GM23338 (cell line): ENCODE data around the gene BTBD16. TPM values are rescaled to one million over a fixed set of nuclear protein-coding genes. Genes with fewer than 3 reads are reported as not detected.

ENCODE experiments used
- ATAC-seq: fragments of 200-7000 bp; cut with Tn5 transposase; 3 replicates; pipeline ENCODE4 v1.9.1; 2020
- DNase-seq: peaks from one replicate; pipeline ENCODE4 v3.0.0-alpha.2; 2015; ENCODE audit warnings: low spot score
- H2AFZ ChIP-seq: fragments of 200-600 bp; sonication (generic); 2 replicates; pipeline ENCODE4 v1.8.0; 2016; ENCODE audit warnings: antibody characterized with exemption, mild to moderate bottlenecking, moderate library complexity
- H3F3A ChIP-seq: fragments of 200-600 bp; sonication (generic); replicated peaks from 2 replicates; pipeline ENCODE4 v1.8.0; 2017; ENCODE audit warnings: antibody characterized with exemption, mixed run types, low read depth
- H3K27ac ChIP-seq: fragments of 200-600 bp; sonication (generic); 2 replicates; pipeline ENCODE4 v1.6.1; 2016; ENCODE audit warnings: low read depth
- H3K27me3 ChIP-seq: fragments of 200-600 bp; sonication (generic); 2 replicates; pipeline ENCODE4 v1.8.0; 2016; ENCODE audit warnings: mild to moderate bottlenecking, mixed run types, moderate library complexity; ENCODE audit not compliant: insufficient read depth
- H3K36me3 ChIP-seq: fragments of 200-600 bp; sonication (generic); 2 replicates; pipeline ENCODE4 v1.8.0; 2016; ENCODE audit warnings: mild to moderate bottlenecking; ENCODE audit not compliant: insufficient read depth
- H3K4me1 ChIP-seq: fragments of 200-600 bp; sonication (generic); 2 replicates; pipeline ENCODE4 v1.8.0; 2016; ENCODE audit warnings: mild to moderate bottlenecking, moderate library complexity; ENCODE audit not compliant: insufficient read depth
- H3K4me2 ChIP-seq: fragments of 200-600 bp; sonication (generic); 2 replicates; pipeline ENCODE4 v1.7.1; 2017; ENCODE audit warnings: mixed run types
- H3K4me3 ChIP-seq: fragments of 200-600 bp; sonication (generic); 2 replicates; pipeline ENCODE4 v1.6.1; 2016; ENCODE audit warnings: mixed run types
- H3K79me2 ChIP-seq: fragments of 200-600 bp; sonication (generic); replicated peaks from 2 replicates; pipeline ENCODE4 v1.8.0; 2017; ENCODE audit warnings: mild to moderate bottlenecking; ENCODE audit not compliant: insufficient read depth
- H3K9me2 ChIP-seq: fragments of 200-600 bp; sonication (generic); 2 replicates; pipeline ENCODE4 v1.8.0; 2017; ENCODE audit not compliant: insufficient read depth
- H4K20me1 ChIP-seq: fragments of 200-600 bp; sonication (generic); replicated peaks from 2 replicates; pipeline ENCODE4 v1.8.0; 2017; ENCODE audit warnings: mild to moderate bottlenecking; ENCODE audit not compliant: insufficient read depth
- H3K27ac Mint-ChIP-seq: 2 replicates; pipeline ENCODE4 v1.8.0; 2020; ENCODE audit warnings: inconsistent platforms, mild to moderate bottlenecking, moderate library complexity, mixed read lengths
- H3K27me3 Mint-ChIP-seq: 3 replicates; pipeline ENCODE4 v1.8.0; 2022; ENCODE audit warnings: low read depth, mild to moderate bottlenecking, moderate library complexity, mixed read lengths, inconsistent platforms; ENCODE audit not compliant: insufficient read depth, poor library complexity
- H3K36me3 Mint-ChIP-seq: 3 replicates; pipeline ENCODE4 v1.8.0; 2021; ENCODE audit warnings: low read depth, mild to moderate bottlenecking, inconsistent platforms, moderate library complexity, mixed read lengths
- H3K4me1 Mint-ChIP-seq: 3 replicates; pipeline ENCODE4 v1.8.0; 2020; ENCODE audit warnings: mild to moderate bottlenecking, inconsistent platforms, mixed read lengths
- H3K4me3 Mint-ChIP-seq: 3 replicates; pipeline ENCODE4 v1.8.0; 2021; ENCODE audit warnings: moderate library complexity, mild to moderate bottlenecking, inconsistent platforms, mixed read lengths
- H3K9me3 Mint-ChIP-seq: 3 replicates; pipeline ENCODE4 v1.8.0; 2020; ENCODE audit warnings: moderate library complexity, mild to moderate bottlenecking, inconsistent platforms, mixed read lengths
- CREB1 ChIP-seq: fragments of 250-450 bp; sonication (Bioruptor Pico); IDR thresholded peaks from 2 replicates; pipeline ENCODE4 v1.5.0; 2020; ENCODE audit warnings: low read depth, mild to moderate bottlenecking, moderate library complexity
- EZH2 ChIP-seq: fragments of 200-600 bp; sonication (generic); IDR thresholded peaks from one replicate; pipeline ENCODE4 v1.8.0; 2017; ENCODE audit warnings: antibody characterized with exemption, mild to moderate bottlenecking, low read depth; ENCODE audit not compliant: unreplicated experiment
- EZH2phosphoT487 ChIP-seq: fragments of 200-600 bp; sonication (generic); IDR thresholded peaks from one replicate; pipeline ENCODE4 v1.8.1; 2018; ENCODE audit warnings: antibody characterized with exemption; ENCODE audit not compliant: unreplicated experiment
- JUNB ChIP-seq: IDR thresholded peaks from one replicate; pipeline ENCODE4 v1.6.1; 2016; ENCODE audit warnings: antibody characterized with exemption; ENCODE audit not compliant: unreplicated experiment
- NANOG ChIP-seq: IDR thresholded peaks from 2 replicates; pipeline ENCODE4 v1.6.1; 2016; ENCODE audit warnings: antibody characterized with exemption, borderline replicate concordance
- POLR2AphosphoS5 ChIP-seq: IDR thresholded peaks from 2 replicates; pipeline ENCODE4 v1.6.1; 2016; ENCODE audit warnings: antibody characterized with exemption, low read depth
- STAT1 ChIP-seq: IDR thresholded peaks from one replicate; pipeline ENCODE4 v1.6.1; 2016; ENCODE audit warnings: antibody characterized with exemption; ENCODE audit not compliant: unreplicated experiment
- ZNF114 ChIP-seq: fragments of 250-450 bp; sonication (Bioruptor Pico); IDR thresholded peaks from 2 replicates; pipeline ENCODE4 v1.5.0; 2020; ENCODE audit warnings: mild to moderate bottlenecking, moderate library complexity
- ZNF331 ChIP-seq: fragments of 250-450 bp; sonication (Bioruptor Pico); IDR thresholded peaks from 2 replicates; pipeline ENCODE4 v1.5.0; 2020; ENCODE audit warnings: low read depth, mild to moderate bottlenecking, moderate library complexity
- polyA plus RNA-seq: library from polyadenylated mRNA; unstranded; fragments of >200 nt; fragmentation: Nextera tagmentation; extraction: Ambion mirVana; gene quantifications from 2 replicates; pipeline ENCODE4 v1.2.1, GENCODE V29; 2016
- total RNA-seq: library from RNA; depleted of rRNA; stranded (reverse); fragments of >200 nt; shearing (Covaris generic); gene quantifications from 2 replicates; pipeline ENCODE4 v1.2.3, GENCODE V29; 2014
- TF ChIP-seq, protein P1 (sequence below): IDR thresholded peaks from 2 replicates; pipeline ENCODE4 v1.6.1; 2016; ENCODE audit warnings: antibody characterized with exemption
- TF ChIP-seq, protein P2 (sequence below): fragments of 250-450 bp; sonication (Bioruptor Pico); IDR thresholded peaks from 2 replicates; pipeline ENCODE4 v1.5.0; 2020; ENCODE audit warnings: mild to moderate bottlenecking, moderate library complexity
- TF ChIP-seq, protein P3 (sequence below), 2 experiments: fragments of 200-600 bp in 1 of 2; sonication (generic) in 1 of 2; conservative IDR thresholded peaks; 2 replicates each; pipeline versions ENCODE4 v1.5.1 to v1.6.1; 2016 to 2017; ENCODE audit warnings: antibody characterized with exemption in 2 of 2, low read depth in 2 of 2, mild to moderate bottlenecking in 2 of 2, moderate library complexity in 1 of 2
- TF ChIP-seq, protein P4 (sequence below): IDR thresholded peaks from one replicate; pipeline ENCODE4 v1.6.1; 2018; ENCODE audit warnings: antibody characterized with exemption; ENCODE audit not compliant: unreplicated experiment

BTBD16 gene
- total and polyA plus RNA-seq, 2 experiments from 2014 or later: not detected

DNA sequence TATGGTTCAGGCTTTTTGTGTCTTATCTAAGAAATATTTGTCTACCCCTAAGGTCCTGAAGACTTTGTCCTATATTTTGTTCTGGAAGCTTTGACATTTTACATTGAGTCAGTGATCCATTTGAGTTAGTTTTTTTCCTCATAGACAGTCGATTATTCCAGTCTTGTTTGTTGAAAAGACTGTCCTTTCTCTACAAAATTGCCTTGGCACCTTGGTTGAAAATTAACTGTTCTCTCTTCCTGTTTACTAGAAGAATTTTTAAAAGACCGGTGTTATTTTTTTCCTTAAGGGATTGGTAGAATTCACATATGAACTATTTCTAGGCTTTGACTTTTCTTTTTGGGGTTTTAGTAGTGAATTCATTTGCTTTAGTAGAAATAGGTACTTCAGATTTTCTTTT lies 115.4 kb downstream of the BTBD16 start:
- peaks cover 6% of the 10 kb centered on the region; the same call in 2 of the 3 replicates for H3K36me3 Mint-ChIP-seq
- Histone ChIP-seq H2AFZ (no peak overlapping the region), H3K27me3 (no peaks in the 10 kb centered on the region), H3K79me2 (peaks cover 91% of the 10 kb centered on the region), H4K20me1 (peaks cover 4% of the 10 kb centered on the region), H3K27ac (no peak overlapping the region), H3K4me3 (no peak overlapping the region), H3K36me3 (no peaks in the 10 kb centered on the region), H3K9me2 (no peaks in the 10 kb centered on the region), H3K4me2 (no peak overlapping the region), H3K4me1 (no peaks in the 10 kb centered on the region), H3F3A (no peaks in the 10 kb centered on the region)
- TF ChIP-seq EZH2 (no peak), CREB1 (no peak), ZNF331 (no peak), NANOG (no peak), POLR2AphosphoS5 (no peak), JUNB (no peak), EZH2phosphoT487 (no peak), STAT1 (no peak), ZNF114 (CRISPR knock-in tag) (no peak)
- TF ChIP-seq, protein P1, sequence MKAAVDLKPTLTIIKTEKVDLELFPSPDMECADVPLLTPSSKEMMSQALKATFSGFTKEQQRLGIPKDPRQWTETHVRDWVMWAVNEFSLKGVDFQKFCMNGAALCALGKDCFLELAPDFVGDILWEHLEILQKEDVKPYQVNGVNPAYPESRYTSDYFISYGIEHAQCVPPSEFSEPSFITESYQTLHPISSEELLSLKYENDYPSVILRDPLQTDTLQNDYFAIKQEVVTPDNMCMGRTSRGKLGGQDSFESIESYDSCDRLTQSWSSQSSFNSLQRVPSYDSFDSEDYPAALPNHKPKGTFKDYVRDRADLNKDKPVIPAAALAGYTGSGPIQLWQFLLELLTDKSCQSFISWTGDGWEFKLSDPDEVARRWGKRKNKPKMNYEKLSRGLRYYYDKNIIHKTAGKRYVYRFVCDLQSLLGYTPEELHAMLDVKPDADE: no peak
- TF ChIP-seq, protein P2, sequence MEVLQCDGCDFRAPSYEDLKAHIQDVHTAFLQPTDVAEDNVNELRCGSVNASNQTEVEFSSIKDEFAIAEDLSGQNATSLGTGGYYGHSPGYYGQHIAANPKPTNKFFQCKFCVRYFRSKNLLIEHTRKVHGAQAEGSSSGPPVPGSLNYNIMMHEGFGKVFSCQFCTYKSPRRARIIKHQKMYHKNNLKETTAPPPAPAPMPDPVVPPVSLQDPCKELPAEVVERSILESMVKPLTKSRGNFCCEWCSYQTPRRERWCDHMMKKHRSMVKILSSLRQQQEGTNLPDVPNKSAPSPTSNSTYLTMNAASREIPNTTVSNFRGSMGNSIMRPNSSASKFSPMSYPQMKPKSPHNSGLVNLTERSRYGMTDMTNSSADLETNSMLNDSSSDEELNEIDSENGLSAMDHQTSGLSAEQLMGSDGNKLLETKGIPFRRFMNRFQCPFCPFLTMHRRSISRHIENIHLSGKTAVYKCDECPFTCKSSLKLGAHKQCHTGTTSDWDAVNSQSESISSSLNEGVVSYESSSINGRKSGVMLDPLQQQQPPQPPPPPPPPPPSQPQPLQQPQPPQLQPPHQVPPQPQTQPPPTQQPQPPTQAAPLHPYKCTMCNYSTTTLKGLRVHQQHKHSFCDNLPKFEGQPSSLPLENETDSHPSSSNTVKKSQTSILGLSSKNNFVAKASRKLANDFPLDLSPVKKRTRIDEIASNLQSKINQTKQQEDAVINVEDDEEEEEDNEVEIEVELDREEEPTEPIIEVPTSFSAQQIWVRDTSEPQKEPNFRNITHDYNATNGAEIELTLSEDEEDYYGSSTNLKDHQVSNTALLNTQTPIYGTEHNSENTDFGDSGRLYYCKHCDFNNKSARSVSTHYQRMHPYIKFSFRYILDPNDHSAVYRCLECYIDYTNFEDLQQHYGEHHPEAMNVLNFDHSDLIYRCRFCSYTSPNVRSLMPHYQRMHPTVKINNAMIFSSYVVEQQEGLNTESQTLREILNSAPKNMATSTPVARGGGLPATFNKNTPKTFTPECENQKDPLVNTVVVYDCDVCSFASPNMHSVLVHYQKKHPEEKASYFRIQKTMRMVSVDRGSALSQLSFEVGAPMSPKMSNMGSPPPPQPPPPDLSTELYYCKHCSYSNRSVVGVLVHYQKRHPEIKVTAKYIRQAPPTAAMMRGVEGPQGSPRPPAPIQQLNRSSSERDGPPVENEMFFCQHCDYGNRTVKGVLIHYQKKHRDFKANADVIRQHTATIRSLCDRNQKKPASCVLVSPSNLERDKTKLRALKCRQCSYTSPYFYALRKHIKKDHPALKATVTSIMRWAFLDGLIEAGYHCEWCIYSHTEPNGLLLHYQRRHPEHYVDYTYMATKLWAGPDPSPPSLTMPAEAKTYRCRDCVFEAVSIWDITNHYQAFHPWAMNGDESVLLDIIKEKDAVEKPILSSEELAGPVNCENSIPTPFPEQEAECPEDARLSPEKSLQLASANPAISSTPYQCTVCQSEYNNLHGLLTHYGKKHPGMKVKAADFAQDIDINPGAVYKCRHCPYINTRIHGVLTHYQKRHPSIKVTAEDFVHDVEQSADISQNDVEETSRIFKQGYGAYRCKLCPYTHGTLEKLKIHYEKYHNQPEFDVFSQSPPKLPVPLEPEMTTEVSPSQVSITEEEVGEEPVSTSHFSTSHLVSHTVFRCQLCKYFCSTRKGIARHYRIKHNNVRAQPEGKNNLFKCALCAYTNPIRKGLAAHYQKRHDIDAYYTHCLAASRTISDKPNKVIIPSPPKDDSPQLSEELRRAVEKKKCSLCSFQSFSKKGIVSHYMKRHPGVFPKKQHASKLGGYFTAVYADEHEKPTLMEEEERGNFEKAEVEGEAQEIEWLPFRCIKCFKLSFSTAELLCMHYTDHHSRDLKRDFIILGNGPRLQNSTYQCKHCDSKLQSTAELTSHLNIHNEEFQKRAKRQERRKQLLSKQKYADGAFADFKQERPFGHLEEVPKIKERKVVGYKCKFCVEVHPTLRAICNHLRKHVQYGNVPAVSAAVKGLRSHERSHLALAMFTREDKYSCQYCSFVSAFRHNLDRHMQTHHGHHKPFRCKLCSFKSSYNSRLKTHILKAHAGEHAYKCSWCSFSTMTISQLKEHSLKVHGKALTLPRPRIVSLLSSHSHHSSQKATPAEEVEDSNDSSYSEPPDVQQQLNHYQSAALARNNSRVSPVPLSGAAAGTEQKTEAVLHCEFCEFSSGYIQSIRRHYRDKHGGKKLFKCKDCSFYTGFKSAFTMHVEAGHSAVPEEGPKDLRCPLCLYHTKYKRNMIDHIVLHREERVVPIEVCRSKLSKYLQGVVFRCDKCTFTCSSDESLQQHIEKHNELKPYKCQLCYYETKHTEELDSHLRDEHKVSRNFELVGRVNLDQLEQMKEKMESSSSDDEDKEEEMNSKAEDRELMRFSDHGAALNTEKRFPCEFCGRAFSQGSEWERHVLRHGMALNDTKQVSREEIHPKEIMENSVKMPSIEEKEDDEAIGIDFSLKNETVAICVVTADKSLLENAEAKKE (CRISPR knock-in tag): no peak
- TF ChIP-seq, protein P3, sequence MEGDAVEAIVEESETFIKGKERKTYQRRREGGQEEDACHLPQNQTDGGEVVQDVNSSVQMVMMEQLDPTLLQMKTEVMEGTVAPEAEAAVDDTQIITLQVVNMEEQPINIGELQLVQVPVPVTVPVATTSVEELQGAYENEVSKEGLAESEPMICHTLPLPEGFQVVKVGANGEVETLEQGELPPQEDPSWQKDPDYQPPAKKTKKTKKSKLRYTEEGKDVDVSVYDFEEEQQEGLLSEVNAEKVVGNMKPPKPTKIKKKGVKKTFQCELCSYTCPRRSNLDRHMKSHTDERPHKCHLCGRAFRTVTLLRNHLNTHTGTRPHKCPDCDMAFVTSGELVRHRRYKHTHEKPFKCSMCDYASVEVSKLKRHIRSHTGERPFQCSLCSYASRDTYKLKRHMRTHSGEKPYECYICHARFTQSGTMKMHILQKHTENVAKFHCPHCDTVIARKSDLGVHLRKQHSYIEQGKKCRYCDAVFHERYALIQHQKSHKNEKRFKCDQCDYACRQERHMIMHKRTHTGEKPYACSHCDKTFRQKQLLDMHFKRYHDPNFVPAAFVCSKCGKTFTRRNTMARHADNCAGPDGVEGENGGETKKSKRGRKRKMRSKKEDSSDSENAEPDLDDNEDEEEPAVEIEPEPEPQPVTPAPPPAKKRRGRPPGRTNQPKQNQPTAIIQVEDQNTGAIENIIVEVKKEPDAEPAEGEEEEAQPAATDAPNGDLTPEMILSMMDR (conservative IDR thresholded peaks at IDR 0.05; ENCODE audit: low read depth in 2 of 2): no peak
- TF ChIP-seq, protein P4, sequence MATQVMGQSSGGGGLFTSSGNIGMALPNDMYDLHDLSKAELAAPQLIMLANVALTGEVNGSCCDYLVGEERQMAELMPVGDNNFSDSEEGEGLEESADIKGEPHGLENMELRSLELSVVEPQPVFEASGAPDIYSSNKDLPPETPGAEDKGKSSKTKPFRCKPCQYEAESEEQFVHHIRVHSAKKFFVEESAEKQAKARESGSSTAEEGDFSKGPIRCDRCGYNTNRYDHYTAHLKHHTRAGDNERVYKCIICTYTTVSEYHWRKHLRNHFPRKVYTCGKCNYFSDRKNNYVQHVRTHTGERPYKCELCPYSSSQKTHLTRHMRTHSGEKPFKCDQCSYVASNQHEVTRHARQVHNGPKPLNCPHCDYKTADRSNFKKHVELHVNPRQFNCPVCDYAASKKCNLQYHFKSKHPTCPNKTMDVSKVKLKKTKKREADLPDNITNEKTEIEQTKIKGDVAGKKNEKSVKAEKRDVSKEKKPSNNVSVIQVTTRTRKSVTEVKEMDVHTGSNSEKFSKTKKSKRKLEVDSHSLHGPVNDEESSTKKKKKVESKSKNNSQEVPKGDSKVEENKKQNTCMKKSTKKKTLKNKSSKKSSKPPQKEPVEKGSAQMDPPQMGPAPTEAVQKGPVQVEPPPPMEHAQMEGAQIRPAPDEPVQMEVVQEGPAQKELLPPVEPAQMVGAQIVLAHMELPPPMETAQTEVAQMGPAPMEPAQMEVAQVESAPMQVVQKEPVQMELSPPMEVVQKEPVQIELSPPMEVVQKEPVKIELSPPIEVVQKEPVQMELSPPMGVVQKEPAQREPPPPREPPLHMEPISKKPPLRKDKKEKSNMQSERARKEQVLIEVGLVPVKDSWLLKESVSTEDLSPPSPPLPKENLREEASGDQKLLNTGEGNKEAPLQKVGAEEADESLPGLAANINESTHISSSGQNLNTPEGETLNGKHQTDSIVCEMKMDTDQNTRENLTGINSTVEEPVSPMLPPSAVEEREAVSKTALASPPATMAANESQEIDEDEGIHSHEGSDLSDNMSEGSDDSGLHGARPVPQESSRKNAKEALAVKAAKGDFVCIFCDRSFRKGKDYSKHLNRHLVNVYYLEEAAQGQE: no peak
- DNase-seq: no peak
- no peaks in the 10 kb centered on the region for H3K4me1 Mint-ChIP-seq
- no peak for ATAC-seq
- H3K27me3 Mint-ChIP-seq: no peaks in the 10 kb centered on the region
- H3K9me3 Mint-ChIP-seq: no peaks in the 10 kb centered on the region
- H3K4me3 Mint-ChIP-seq: no peak overlapping the region
- H3K27ac Mint-ChIP-seq: no peak overlapping the region
